ENCODE data around the gene PTPRN2. TPM values are rescaled to one million over a fixed set of nuclear protein-coding genes. Genes with fewer than 3 reads are reported as not detected.
A peak's percentile ranks its signal among the peaks of the same experiment; 100 is the strongest.

The PTPRN2 gene
- total and polyA plus RNA-seq, 2 donors from 2014 or later, result 4.8 to 6.2 TPM

DNA sequence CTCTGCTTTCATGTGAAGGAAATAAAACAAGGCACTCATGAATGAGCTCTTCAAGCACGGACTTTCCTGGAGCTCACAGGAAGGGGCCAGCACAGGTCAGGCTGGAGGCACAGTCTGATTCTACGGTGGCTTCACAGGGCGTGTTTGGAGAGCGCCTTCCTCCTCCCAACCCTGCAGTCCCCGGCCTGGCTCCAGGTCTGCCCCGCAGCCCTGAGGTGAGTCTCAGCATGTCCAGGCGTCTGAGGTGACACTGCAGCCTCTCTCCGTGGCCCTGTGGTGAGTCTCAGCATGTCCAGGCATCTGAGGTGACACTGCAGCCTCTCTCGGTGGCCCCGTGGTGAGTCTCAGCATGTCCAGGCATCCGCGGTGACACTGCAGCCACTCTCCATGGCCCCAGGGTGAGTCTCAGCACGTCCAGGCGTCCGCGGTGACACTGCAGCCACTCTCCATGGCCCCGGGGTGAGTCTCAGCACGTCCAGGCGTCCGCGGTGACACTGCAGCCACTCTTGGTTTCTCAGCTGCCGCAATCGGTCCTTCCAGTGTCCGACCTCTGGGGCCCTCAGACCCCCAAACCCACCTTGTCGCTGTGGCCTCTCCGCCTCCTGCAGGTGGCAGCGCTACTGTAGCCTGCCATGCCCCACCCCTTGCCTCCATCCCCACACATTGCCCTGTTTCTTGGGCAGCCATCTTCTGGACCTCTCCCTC is 869.2 kb downstream of the PTPRN2 start:
- FAIRE-seq (no peak), DNase-seq (peak in 2 of 5 donors; percentile 20 to 40)
- intact Hi-C loops (cut with DNase I), result no loop called here
- Histone ChIP-seq H3K27ac (ENCODE audit: low read depth in 2 of 2, low read length in 2 of 2) (no peak overlapping the region), H3K4me1 (ENCODE audit: control insufficient read depth in 2 of 3, insufficient read depth in 2 of 3, low read depth in 1 of 3, low read length in 3 of 3) (no peaks in the 10 kb centered on the region), H3K9me3 (ENCODE audit: control insufficient read depth in 2 of 3, insufficient read depth in 1 of 3, low read length in 3 of 3) (no peaks in the 10 kb centered on the region), H3K4me3 (ENCODE audit: low read length in 3 of 3) (no peak overlapping the region), H3K36me3 (ENCODE audit: control insufficient read depth in 2 of 3, insufficient read depth in 3 of 3, low read length in 3 of 3) (no peaks in the 10 kb centered on the region), H3K27me3 (ENCODE audit: control insufficient read depth, insufficient read depth, low read length) (no peaks in the 10 kb centered on the region), H3K9ac (ENCODE audit: low read length in 3 of 3) (no peak overlapping the region)
- no peak for TF ChIP-seq CTCF (IDR thresholded peaks at IDR 0.05; ENCODE audit: borderline replicate concordance, extremely low read depth, insufficient read depth)

- no peaks in the 10 kb centered on the region for H3K4me1 ChIP-seq (ENCODE audit: control insufficient read depth in 2 of 3, insufficient read depth in 2 of 3, low read depth in 1 of 3, low read length in 3 of 3)
- H3K36me3 ChIP-seq (ENCODE audit: control insufficient read depth in 2 of 3, insufficient read depth in 3 of 3, low read length in 3 of 3), result no peaks in the 10 kb centered on the region
- no peaks in the 10 kb centered on the region for H3K27me3 ChIP-seq (ENCODE audit: control insufficient read depth, insufficient read depth, low read length)
- no peak overlapping the region for H3K27ac ChIP-seq (ENCODE audit: low read depth in 2 of 2, low read length in 2 of 2)
- peak in 2 of 5 donors; percentile 16 to 46 for DNase-seq
- no peak overlapping the region for H3K9ac ChIP-seq (ENCODE audit: low read length in 3 of 3)
- no peak overlapping the region for H3K4me3 ChIP-seq (ENCODE audit: low read length in 3 of 3)
- intact Hi-C loops (cut with DNase I), result no loop called here
- TF ChIP-seq CTCF (IDR thresholded peaks at IDR 0.05; ENCODE audit: borderline replicate concordance, extremely low read depth, insufficient read depth), result no peak
- no peaks in the 10 kb centered on the region for H3K9me3 ChIP-seq (ENCODE audit: control insufficient read depth in 2 of 3, insufficient read depth in 1 of 3, low read length in 3 of 3)
- FAIRE-seq, result no peak
Observed at GRCh38 chr7:157717211-157718174, 870.1 kb downstream of the PTPRN2 start.

GRCh38 chr7:157715938-157716280 is 871.7 kb downstream of the PTPRN2 start:
- FAIRE-seq, result no peak

More at GRCh38 chr7:157715938-157716280, 871.7 kb downstream of the PTPRN2 start:
- intact Hi-C loops (cut with DNase I), result no loop called here
- Histone ChIP-seq H3K27me3 (ENCODE audit: control insufficient read depth, insufficient read depth, low read length) (no peaks in the 10 kb centered on the region), H3K4me3 (ENCODE audit: low read length in 3 of 3) (no peak overlapping the region), H3K9ac (ENCODE audit: low read length in 3 of 3) (no peak overlapping the region), H3K36me3 (ENCODE audit: control insufficient read depth in 2 of 3, insufficient read depth in 3 of 3, low read length in 3 of 3) (no peaks in the 10 kb centered on the region), H3K4me1 (ENCODE audit: control insufficient read depth in 2 of 3, insufficient read depth in 2 of 3, low read depth in 1 of 3, low read length in 3 of 3) (no peaks in the 10 kb centered on the region), H3K9me3 (ENCODE audit: control insufficient read depth in 2 of 3, insufficient read depth in 1 of 3, low read length in 3 of 3) (no peaks in the 10 kb centered on the region), H3K27ac (ENCODE audit: low read depth in 2 of 2, low read length in 2 of 2) (no peak overlapping the region)
- peak in 1 of 5 donors; percentile 9 for DNase-seq
- no peak for TF ChIP-seq CTCF (IDR thresholded peaks at IDR 0.05; ENCODE audit: borderline replicate concordance, extremely low read depth, insufficient read depth)

Data from kidney (tissue), 14 donors.